CD4-positive, alpha-beta T cell treated with Interleukin-17A for 4 hours (primary cell): ENCODE measurements around the gene CIB4.

Source experiments
- DNase-seq: peaks from one replicate; pipeline ENCODE4 v3.0.0-alpha.2; 2020; ENCODE audit warnings: mixed read lengths

CIB4 gene

GRCh38 chr2:26564121-26564644, 77.0 kb downstream of the CIB4 start:
- no peak for DNase-seq

GRCh38 chr2:26563686-26564085, 77.5 kb downstream of the CIB4 start:
- no peak for DNase-seq

- DNase-seq, result no peak
These were observed 78.1 kb downstream of the CIB4 start for GRCh38 chr2:26562811-26563645.

GRCh38 chr2:26561918-26562810, 79.0 kb downstream of the CIB4 start:
- DNase-seq, result peak; percentile 35

GRCh38 chr2:26561376-26561775, 79.8 kb downstream of the CIB4 start:
- DNase-seq, result no peak

GRCh38 chr2:26560892-26561291, 80.3 kb downstream of the CIB4 start:
- DNase-seq, result no peak

GRCh38 chr2:26559556-26559955, 81.6 kb downstream of the CIB4 start:
- DNase-seq, result no peak

- DNase-seq, result no peak
These were observed 82.1 kb downstream of the CIB4 start for GRCh38 chr2:26559044-26559405.

- DNase-seq, result no peak
These were observed 82.7 kb downstream of the CIB4 start for GRCh38 chr2:26558271-26559043.

- no peak for DNase-seq
These were observed 83.8 kb downstream of the CIB4 start for GRCh38 chr2:26557244-26557925.

GRCh38 chr2:26556309-26557243, 84.6 kb downstream of the CIB4 start:
- DNase-seq, result no peak

- DNase-seq, result no peak
These were observed 85.7 kb downstream of the CIB4 start for GRCh38 chr2:26555246-26556133.

GRCh38 chr2:26552641-26553374, 88.4 kb downstream of the CIB4 start:
- no peak for DNase-seq

GRCh38 chr2:26550276-26551015, 90.7 kb downstream of the CIB4 start:
- no peak for DNase-seq

- no peak for DNase-seq
These were observed 98.3 kb downstream of the CIB4 start for GRCh38 chr2:26542676-26543505.

GRCh38 chr2:26542194-26542455, 99.0 kb downstream of the CIB4 start:
- no peak for DNase-seq

- no peak for DNase-seq
These were observed 99.6 kb downstream of the CIB4 start for GRCh38 chr2:26541401-26542193.
